Fibroblast of lung (primary cell): ENCODE measurements around the gene IMMP2L. TPM values are rescaled to one million over a fixed set of nuclear protein-coding genes. Genes with fewer than 3 reads are reported as not detected.

ENCODE experiments used
- DNase-seq, 2 donors: peaks; one replicate each; pipeline versions ENCODE4 v3.0.0 to v3.0.0-alpha.2; 2010; ENCODE audit warnings: low read depth in 2 of 2
- H2AFZ ChIP-seq: 2 replicates; pipeline ENCODE4 v1.5.1; 2012; ENCODE audit warnings: low read length, control low read depth, inconsistent platforms
- H3K27ac ChIP-seq: 2 replicates; pipeline ENCODE4 v1.5.1; 2011; ENCODE audit warnings: low read length, control low read depth; ENCODE audit not compliant: insufficient read depth
- H3K27me3 ChIP-seq: 2 replicates; pipeline ENCODE4 v1.5.1; 2011; ENCODE audit warnings: mild to moderate bottlenecking, low read length; ENCODE audit not compliant: control insufficient read depth, insufficient read depth
- H3K36me3 ChIP-seq: 2 replicates; pipeline ENCODE4 v1.5.1; 2011; ENCODE audit warnings: low read length; ENCODE audit not compliant: control insufficient read depth, insufficient read depth
- H3K4me1 ChIP-seq: 2 replicates; pipeline ENCODE4 v1.5.1; 2011; ENCODE audit warnings: low read length; ENCODE audit not compliant: control insufficient read depth, insufficient read depth; ENCODE audit errors: extremely low read depth
- H3K4me2 ChIP-seq: 2 replicates; pipeline ENCODE4 v1.5.1; 2011; ENCODE audit warnings: low read length, control low read depth; ENCODE audit not compliant: insufficient read depth; ENCODE audit errors: extremely low read depth
- H3K4me3 ChIP-seq, 4 experiments: fragments of 200-600 bp in 1 of 4; sonication (generic) in 1 of 4; replicated peaks in 1 of 4; 2 replicates each; pipeline ENCODE4 v1.5.1; 2011 to 2016; ENCODE audit warnings: low read length in 4 of 4, low read depth in 3 of 4, mild to moderate bottlenecking in 3 of 4, control low read depth in 2 of 4, inconsistent platforms in 1 of 4, mixed read lengths in 1 of 4; ENCODE audit not compliant: insufficient read depth in 1 of 4; ENCODE audit errors: control extremely low read depth in 1 of 4
- H3K79me2 ChIP-seq: 2 replicates; pipeline ENCODE4 v1.5.1; 2012; ENCODE audit warnings: mild to moderate bottlenecking, low read length, inconsistent platforms; ENCODE audit not compliant: control insufficient read depth, insufficient read depth
- H3K9ac ChIP-seq: 2 replicates; pipeline ENCODE4 v1.5.1; 2011; ENCODE audit warnings: mild to moderate bottlenecking, low read length, control low read depth; ENCODE audit not compliant: insufficient read depth
- H3K9me3 ChIP-seq: 2 replicates; pipeline ENCODE4 v1.5.1; 2012; ENCODE audit warnings: low read depth, low read length; ENCODE audit not compliant: control insufficient read depth, insufficient read depth
- H4K20me1 ChIP-seq: 2 replicates; pipeline ENCODE4 v1.5.1; 2011; ENCODE audit warnings: low read length; ENCODE audit not compliant: control insufficient read depth, insufficient read depth; ENCODE audit errors: extremely low read depth
- EZH2 ChIP-seq: IDR thresholded peaks from 2 replicates; pipeline ENCODE4 v1.5.1; 2012; ENCODE audit warnings: low read length, control low read depth, mild to moderate bottlenecking; ENCODE audit errors: missing control alignments
- polyA plus RNA-seq, 2 donors: library from polyadenylated mRNA; depleted of rRNA in 1 of 2; stranded (reverse) in 1 of 2; unstranded in 1 of 2; fragments of >200 nt; gene quantifications; 2 replicates each; pipeline ENCODE4 v1.2.1, GENCODE V29; 2011 to 2012; ENCODE audit warnings: missing spikeins in 1 of 2
- total RNA-seq: library from RNA; depleted of rRNA; stranded (reverse); fragments of >200 nt; gene quantifications from 2 replicates; pipeline ENCODE4 v1.2.1, GENCODE V29; 2014
- TF ChIP-seq, protein P1 (sequence below), 2 donors: IDR thresholded peaks in 1 of 2; conservative IDR thresholded peaks in 1 of 2; 1 replicate in 1 of 2; 2 replicates in 1 of 2; pipeline ENCODE4 v1.5.1; 2011 to 2012; ENCODE audit warnings: low read length in 2 of 2, control low read depth in 1 of 2, inconsistent platforms in 1 of 2, low read depth in 1 of 2, mild to moderate bottlenecking in 1 of 2

The IMMP2L gene
- total and polyA plus RNA-seq, 2 donors (not counting 1 experiment from before 2014, with no cell fraction given), result 6.9 to 14.4 TPM

- no peak for DNase-seq
- no peaks in the 10 kb centered on the region for H3K36me3 ChIP-seq
- no peak for TF ChIP-seq EZH2
- TF ChIP-seq, protein P1, sequence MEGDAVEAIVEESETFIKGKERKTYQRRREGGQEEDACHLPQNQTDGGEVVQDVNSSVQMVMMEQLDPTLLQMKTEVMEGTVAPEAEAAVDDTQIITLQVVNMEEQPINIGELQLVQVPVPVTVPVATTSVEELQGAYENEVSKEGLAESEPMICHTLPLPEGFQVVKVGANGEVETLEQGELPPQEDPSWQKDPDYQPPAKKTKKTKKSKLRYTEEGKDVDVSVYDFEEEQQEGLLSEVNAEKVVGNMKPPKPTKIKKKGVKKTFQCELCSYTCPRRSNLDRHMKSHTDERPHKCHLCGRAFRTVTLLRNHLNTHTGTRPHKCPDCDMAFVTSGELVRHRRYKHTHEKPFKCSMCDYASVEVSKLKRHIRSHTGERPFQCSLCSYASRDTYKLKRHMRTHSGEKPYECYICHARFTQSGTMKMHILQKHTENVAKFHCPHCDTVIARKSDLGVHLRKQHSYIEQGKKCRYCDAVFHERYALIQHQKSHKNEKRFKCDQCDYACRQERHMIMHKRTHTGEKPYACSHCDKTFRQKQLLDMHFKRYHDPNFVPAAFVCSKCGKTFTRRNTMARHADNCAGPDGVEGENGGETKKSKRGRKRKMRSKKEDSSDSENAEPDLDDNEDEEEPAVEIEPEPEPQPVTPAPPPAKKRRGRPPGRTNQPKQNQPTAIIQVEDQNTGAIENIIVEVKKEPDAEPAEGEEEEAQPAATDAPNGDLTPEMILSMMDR (conservative IDR thresholded peaks at IDR 0.05 in 1 of 2, IDR thresholded peaks at IDR 0.05 in 1 of 2; ENCODE audit: low read depth in 1 of 2, low read length in 2 of 2), result no peak
Observed at GRCh38 chr7:111554086-111554485, 8.2 kb downstream of the IMMP2L start.

DNA sequence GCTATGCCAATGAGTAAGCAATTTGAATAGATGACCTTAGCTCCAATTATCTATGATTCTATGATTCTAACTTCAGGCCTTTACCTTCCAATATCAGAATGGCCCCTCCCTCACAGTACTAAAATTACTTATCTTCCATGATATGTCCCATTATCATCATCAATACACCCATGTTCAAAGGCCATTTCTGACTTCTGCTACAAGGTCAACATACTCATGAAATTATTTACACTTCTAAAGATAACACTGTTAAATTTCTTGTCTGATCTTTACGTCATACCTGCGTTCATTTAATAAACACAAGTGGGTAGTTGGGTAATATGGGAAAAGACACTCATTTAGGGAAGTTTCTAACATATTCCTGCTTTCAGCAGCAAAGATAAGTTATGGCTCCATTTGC is 21.2 kb downstream of the IMMP2L start:
- H3K27ac ChIP-seq, result no peak overlapping the region
- no peak overlapping the region for H3K4me3 ChIP-seq
- H3K79me2 ChIP-seq, result no peaks in the 10 kb centered on the region
- DNase-seq, result no peak
- no peaks in the 10 kb centered on the region for H3K4me1 ChIP-seq
- no peaks in the 10 kb centered on the region for H3K27me3 ChIP-seq
- no peaks in the 10 kb centered on the region for H3K9me3 ChIP-seq
- H4K20me1 ChIP-seq, result no peaks in the 10 kb centered on the region
- H3K36me3 ChIP-seq, result no peaks in the 10 kb centered on the region
- no peak overlapping the region for H3K9ac ChIP-seq
- TF ChIP-seq EZH2, result no peak
- TF ChIP-seq, protein P1 (conservative IDR thresholded peaks at IDR 0.05 in 1 of 2, IDR thresholded peaks at IDR 0.05 in 1 of 2; ENCODE audit: low read depth in 1 of 2, low read length in 2 of 2), result no peak
- no peak overlapping the region for H3K4me2 ChIP-seq
- H2AFZ ChIP-seq, result no peak overlapping the region

More at GRCh38 chr7:111554086-111554485, 8.2 kb downstream of the IMMP2L start:
- Histone ChIP-seq H3K9ac (no peak overlapping the region), H3K9me3 (no peaks in the 10 kb centered on the region), H3K4me3 (no peak overlapping the region), H3K27ac (no peak overlapping the region), H2AFZ (no peak overlapping the region), H3K27me3 (no peaks in the 10 kb centered on the region), H3K79me2 (no peaks in the 10 kb centered on the region), H4K20me1 (no peaks in the 10 kb centered on the region), H3K4me1 (no peaks in the 10 kb centered on the region), H3K4me2 (no peak overlapping the region)

- no peaks in the 10 kb centered on the region for H3K79me2 ChIP-seq
- H3K36me3 ChIP-seq, result no peaks in the 10 kb centered on the region
- H3K9ac ChIP-seq, result no peak overlapping the region
- H3K4me3 ChIP-seq, result no peak overlapping the region
- TF ChIP-seq, protein P1 (conservative IDR thresholded peaks at IDR 0.05 in 1 of 2, IDR thresholded peaks at IDR 0.05 in 1 of 2; ENCODE audit: low read depth in 1 of 2, low read length in 2 of 2), result no peak
- no peak for TF ChIP-seq EZH2
- no peak for DNase-seq
- no peaks in the 10 kb centered on the region for H4K20me1 ChIP-seq
- no peak overlapping the region for H3K4me2 ChIP-seq
- H3K27me3 ChIP-seq, result no peaks in the 10 kb centered on the region
- no peak overlapping the region for H2AFZ ChIP-seq
- H3K9me3 ChIP-seq, result no peaks in the 10 kb centered on the region
- no peak overlapping the region for H3K27ac ChIP-seq
- H3K4me1 ChIP-seq, result no peaks in the 10 kb centered on the region
Observed at GRCh38 chr7:111540199-111540815, 22.0 kb downstream of the IMMP2L start.
